Measurements from ENCODE around the gene IWS1. TPM values are rescaled to one million over a fixed set of nuclear protein-coding genes. Genes with fewer than 3 reads are reported as not detected.

Gene IWS1
- total RNA-seq, 2 experiments from 2014 or later = 48.4 to 53.3 TPM

DNA sequence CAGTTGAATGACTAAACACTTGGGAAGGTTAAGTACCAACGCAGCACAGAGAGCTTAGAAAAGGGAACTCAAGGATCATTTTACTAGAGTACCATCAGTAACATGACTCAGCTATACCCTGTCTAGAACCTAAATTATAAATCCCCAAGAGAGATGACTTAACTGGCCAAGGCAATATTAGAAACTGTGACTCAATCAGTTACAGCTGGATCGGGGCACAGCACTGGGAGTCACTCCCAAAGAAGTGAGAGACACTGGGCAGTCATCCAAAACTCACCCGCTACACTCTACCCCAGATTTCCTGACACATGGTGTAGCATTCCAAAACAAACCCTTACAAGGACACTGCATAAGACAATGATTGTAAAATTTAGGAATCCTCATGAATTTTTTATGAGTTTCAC lies 17.7 kb downstream of the IWS1 start:
- DNase-seq (no peak), ATAC-seq (no peak)
- no peaks in the 10 kb centered on the region for H3K27me3 Mint-ChIP-seq (ENCODE audit: low read depth)
- ChIA-PET CTCF (interaction anchor here (0.9 to 1.7 kb wide), 3 partner anchors 29 to 83 kb away, joined by 3 to 4 read pairs (median 3); no protein-coding TSS in a partner anchor), POLR2A (interaction anchor here (1.9 kb wide), 1 partner anchor 18 kb away, joined by 4 read pairs; the partner anchor contains the start of gene IWS1)
- peaks cover 32% of the 10 kb centered on the region for H3K4me1 Mint-ChIP-seq (ENCODE audit: low read depth)
- peaks cover 42% of the 10 kb centered on the region for H3K36me3 Mint-ChIP-seq (ENCODE audit: low read depth)
- H3K4me3 Mint-ChIP-seq = no peak overlapping the region
- H3K27ac Mint-ChIP-seq = no peak overlapping the region
- H3K9me3 Mint-ChIP-seq (ENCODE audit: insufficient read depth) = no peaks in the 10 kb centered on the region

DNA sequence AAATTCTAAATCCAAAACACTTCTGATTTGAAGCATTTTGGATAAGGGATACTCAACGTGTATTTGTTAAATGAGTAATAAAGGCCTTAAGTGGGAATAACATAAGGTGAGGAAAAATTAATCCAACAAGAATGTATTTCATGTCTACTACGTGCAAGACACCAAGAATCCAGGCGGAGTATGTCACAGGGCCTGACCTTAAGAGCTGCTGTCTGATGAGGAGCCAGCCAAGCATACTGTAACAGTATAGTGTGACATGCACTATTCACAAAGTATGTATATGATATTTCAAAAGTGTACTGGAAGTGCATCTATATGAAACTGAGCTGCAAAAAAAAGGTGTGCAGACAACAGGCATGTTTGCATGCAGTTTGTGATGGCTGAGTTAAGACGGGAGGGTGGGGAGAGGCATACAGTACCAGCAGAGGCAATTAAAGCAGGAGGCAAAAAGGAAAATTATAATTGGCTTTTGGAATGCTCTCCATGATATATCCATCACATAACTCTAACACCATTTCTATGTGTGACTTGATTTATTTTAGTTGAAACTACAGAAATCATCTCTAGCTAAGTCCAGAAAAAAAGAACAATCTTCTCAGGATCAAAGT lies 18.2 kb downstream of the IWS1 start:
- Mint-ChIP-seq H3K4me1 (ENCODE audit: low read depth) (peaks cover 28% of the 10 kb centered on the region), H3K27ac (no peak overlapping the region), H3K9me3 (ENCODE audit: insufficient read depth) (no peaks in the 10 kb centered on the region), H3K27me3 (ENCODE audit: low read depth) (no peaks in the 10 kb centered on the region), H3K36me3 (ENCODE audit: low read depth) (peaks cover 44% of the 10 kb centered on the region), H3K4me3 (no peak overlapping the region)
- ChIA-PET CTCF (interaction anchor here (0.9 to 1.7 kb wide), 2 partner anchors 29 to 83 kb away, joined by 3 to 4 read pairs; no protein-coding TSS in a partner anchor), POLR2A (interaction anchor here (1.9 kb wide), 1 partner anchor 18 kb away, joined by 4 read pairs; the partner anchor contains the start of gene IWS1)
- no peak for ATAC-seq
- no peak for DNase-seq

DNA sequence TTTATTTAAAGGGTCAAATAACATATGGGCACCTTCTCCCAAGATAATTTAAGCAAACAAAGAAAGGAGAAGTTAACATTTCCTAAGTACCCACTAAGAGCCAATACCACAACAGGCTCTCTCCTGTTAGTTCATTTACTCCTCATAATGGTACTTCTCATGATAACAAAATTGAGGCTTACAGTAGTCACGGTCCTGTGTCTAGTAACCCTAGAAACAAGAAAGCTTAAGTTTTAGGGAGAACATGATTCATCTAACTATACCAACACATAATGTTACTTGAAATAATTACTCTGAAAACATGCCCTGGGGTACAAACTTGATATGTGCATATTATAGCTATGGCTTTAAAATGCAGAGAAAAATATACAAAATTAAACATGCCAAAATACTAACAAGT lies 19.8 kb downstream of the IWS1 start:
- Mint-ChIP-seq H3K9me3 (ENCODE audit: insufficient read depth) (no peaks in the 10 kb centered on the region), H3K36me3 (ENCODE audit: low read depth) (peaks cover 52% of the 10 kb centered on the region), H3K4me3 (no peak overlapping the region), H3K27me3 (ENCODE audit: low read depth) (no peaks in the 10 kb centered on the region), H3K27ac (no peak overlapping the region), H3K4me1 (ENCODE audit: low read depth) (peaks cover 13% of the 10 kb centered on the region)
- ChIA-PET CTCF (interaction anchor here (0.7 to 2.8 kb wide), 4 partner anchors 11 to 27 kb away, joined by 3 to 15 read pairs (median 3); partner anchors contain the start of gene IWS1), POLR2A (no interaction called here)
- no peak for DNase-seq
- no peak for ATAC-seq

DNA sequence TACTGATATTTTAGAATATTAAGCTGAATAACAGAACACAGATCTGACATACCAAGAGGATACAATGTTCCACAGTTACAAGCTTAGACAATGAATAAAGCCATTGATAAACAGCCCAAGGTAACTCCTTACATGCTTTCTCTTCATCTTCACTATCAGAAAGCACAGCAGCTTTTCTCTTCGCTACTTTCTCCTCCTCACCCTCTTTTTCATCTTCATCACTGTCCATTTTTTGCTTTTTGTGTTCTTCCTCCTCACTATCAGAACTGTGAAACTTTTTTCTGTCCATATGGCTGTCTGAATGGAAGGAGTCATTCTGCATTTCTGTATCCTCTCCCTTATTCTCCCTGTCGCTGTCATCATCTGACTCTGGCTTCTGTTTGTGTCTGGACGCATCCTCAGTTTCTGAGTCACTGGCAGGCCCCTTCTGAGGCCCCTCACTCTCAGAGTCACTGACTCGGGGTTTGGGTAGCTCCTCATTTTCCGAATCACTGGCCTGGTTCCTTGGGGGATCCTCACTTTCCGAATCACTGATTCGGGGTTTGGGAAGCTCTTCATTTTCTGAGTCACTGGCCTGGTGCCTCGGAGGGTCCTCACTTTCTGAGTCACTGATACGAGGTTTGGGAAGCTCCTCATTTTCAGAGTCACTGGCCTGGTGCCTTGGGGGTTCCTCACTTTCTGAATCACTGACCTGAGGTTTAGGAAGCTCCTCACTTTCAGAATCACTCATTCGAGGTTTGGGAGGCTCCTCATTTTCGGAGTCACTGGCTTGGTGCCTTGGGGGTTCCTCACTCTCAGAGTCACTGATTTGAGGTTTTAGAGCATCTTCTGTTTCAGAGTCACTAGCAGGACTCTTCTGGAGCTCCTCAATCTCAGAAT lies 21.5 kb downstream of the IWS1 start:
- Mint-ChIP-seq H3K9me3 (ENCODE audit: insufficient read depth) (no peaks in the 10 kb centered on the region), H3K36me3 (ENCODE audit: low read depth) (peaks cover 55% of the 10 kb centered on the region), H3K27me3 (ENCODE audit: low read depth) (no peaks in the 10 kb centered on the region), H3K4me1 (ENCODE audit: low read depth) (peaks cover 10% of the 10 kb centered on the region), H3K27ac (no peak overlapping the region), H3K4me3 (no peak overlapping the region)
- POLR2A ChIA-PET = interaction anchor here (0.8 kb wide), 1 partner anchor 9 kb away, joined by 3 read pairs; no protein-coding TSS in a partner anchor
- CTCF ChIA-PET = interaction anchor here (0.6 to 2.8 kb wide), 5 partner anchors 26 to 437 kb away, joined by 3 to 15 read pairs (median 3); no protein-coding TSS in a partner anchor
- ATAC-seq (no peak), DNase-seq (no peak)

DNA sequence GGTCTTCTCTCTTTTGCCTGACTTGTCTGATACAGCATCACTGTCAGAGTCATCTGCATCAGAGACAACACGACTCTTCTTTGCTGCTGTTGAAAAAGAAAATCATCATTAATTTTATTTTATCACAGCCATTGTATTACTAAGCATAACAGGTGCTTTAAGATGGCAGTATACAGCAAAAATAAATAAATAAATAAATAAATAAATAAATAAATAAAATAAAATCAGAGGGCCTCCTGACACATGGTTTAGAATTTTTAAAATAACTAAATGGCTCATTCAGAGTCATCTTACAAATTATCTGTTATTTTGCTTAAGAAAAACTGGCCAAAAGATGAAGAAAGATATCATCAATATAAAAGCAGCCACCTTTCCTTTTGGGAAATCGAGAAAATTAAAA lies 22.8 kb downstream of the IWS1 start:
- Mint-ChIP-seq H3K4me1 (ENCODE audit: low read depth) (peaks cover 8% of the 10 kb centered on the region), H3K27ac (no peak overlapping the region), H3K27me3 (ENCODE audit: low read depth) (no peaks in the 10 kb centered on the region), H3K9me3 (ENCODE audit: insufficient read depth) (no peaks in the 10 kb centered on the region), H3K4me3 (no peak overlapping the region), H3K36me3 (ENCODE audit: low read depth) (peaks cover 60% of the 10 kb centered on the region)
- POLR2A ChIA-PET = no interaction called here
- ATAC-seq (no peak), DNase-seq (no peak)
- CTCF ChIA-PET = interaction anchor here (0.8 to 2.1 kb wide), 3 partner anchors 88 to 306 kb away, joined by 3 to 5 read pairs (median 3); no protein-coding TSS in a partner anchor

DNA sequence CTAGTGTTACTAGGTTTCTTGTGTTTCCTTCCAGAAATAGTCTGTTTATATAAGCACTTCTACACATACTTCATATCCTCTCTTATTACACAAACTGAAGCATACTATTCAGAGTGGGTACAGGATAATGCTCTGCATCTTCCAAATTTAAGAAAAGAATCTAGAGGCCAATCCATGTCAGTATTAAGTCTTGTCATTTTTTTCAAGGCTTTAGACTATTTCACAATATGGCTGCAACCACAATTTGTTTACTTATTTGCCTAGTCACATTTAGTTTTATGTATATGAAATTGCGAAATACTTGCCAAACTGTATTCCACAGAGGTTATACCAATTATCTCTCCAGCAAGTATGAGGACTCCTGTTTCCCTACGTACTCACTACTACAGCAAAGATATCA lies 27.9 kb downstream of the IWS1 start:
- no peak overlapping the region for H3K4me3 Mint-ChIP-seq
- no peaks in the 10 kb centered on the region for H3K4me1 Mint-ChIP-seq (ENCODE audit: low read depth)
- no peak for DNase-seq
- CTCF ChIA-PET = no interaction called here
- no peaks in the 10 kb centered on the region for H3K27me3 Mint-ChIP-seq (ENCODE audit: low read depth)
- POLR2A ChIA-PET = no interaction called here
- no peak overlapping the region for H3K27ac Mint-ChIP-seq
- H3K36me3 Mint-ChIP-seq (ENCODE audit: low read depth) = peaks cover 68% of the 10 kb centered on the region
- ATAC-seq = no peak
- no peaks in the 10 kb centered on the region for H3K9me3 Mint-ChIP-seq (ENCODE audit: insufficient read depth)

DNA sequence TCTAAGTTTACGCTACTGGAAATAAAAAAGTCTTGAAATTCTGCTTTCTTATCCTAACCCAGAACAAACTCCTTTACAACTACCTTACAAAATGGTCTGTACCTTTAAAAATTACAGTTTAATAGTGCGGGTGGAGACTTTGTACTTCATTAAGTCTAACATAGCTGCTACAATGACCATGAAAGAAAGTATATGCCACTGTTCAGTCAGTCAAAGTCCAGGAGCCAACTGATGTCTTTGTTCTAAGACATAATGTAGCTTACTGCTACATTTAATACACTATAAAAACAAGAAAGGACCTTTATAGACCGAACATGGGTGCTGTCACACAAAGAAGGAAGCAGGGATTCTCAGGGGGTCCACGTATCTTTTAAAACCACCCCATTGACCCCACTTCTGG lies 36.0 kb downstream of the IWS1 start:
- peaks cover 65% of the 10 kb centered on the region for H3K36me3 Mint-ChIP-seq (ENCODE audit: low read depth)
- no peak for ATAC-seq

DNA sequence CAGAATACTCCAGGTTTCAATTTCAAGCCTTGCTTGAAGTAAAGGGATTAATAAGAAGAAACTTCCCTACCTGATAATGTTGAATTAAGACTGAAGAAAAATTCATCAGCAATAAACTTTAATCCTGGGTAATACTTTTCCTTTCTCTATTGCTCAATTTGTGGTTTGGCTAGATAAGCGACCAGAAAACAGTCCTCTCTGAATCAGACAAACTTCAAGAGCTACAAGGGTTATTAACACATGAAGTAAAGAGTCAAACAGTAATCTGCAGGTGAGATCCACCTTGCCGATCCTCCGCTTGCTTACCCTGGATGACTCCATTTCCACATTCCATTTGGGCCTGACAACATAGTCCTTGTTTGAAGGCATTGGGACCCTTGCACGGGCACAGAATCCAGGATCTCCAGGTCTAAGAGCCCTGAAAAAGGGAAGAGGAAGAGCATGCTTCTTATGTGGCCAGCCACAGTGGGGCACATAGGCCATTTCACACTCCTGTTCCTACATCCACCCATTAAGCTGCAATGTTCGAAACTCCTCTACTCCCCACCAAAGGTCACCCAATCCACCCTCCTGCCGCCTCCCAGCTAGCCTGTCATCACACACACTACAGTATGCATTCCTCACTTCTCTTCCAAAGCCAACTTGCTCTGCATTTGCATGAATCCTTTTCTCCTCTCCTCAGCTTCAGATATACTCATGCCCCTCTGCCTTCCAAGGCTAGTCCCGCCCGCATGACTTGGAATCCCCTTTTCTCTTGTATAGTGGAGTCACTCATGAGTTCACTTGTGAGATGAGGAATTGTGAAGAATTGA lies 39.8 kb downstream of the IWS1 start:
- Mint-ChIP-seq H3K4me3 (no peak overlapping the region), H3K36me3 (ENCODE audit: low read depth) (peaks cover 69% of the 10 kb centered on the region), H3K9me3 (ENCODE audit: insufficient read depth) (no peaks in the 10 kb centered on the region), H3K27me3 (ENCODE audit: low read depth) (no peaks in the 10 kb centered on the region), H3K4me1 (ENCODE audit: low read depth) (peaks cover 40% of the 10 kb centered on the region), H3K27ac (peak overlapping the region; percentile 71)
- DNase-seq (no peak), ATAC-seq (no peak)
- ChIA-PET POLR2A (no interaction called here), CTCF (interaction anchor here (1.0 kb wide), 1 partner anchor 692 kb away, joined by 3 read pairs; no protein-coding TSS in a partner anchor)

More for the DNA sequence above, 36.0 kb downstream of the IWS1 start:
- Mint-ChIP-seq H3K9me3 (ENCODE audit: insufficient read depth) (no peaks in the 10 kb centered on the region), H3K27me3 (ENCODE audit: low read depth) (no peaks in the 10 kb centered on the region), H3K27ac (no peak overlapping the region), H3K4me1 (ENCODE audit: low read depth) (peaks cover 30% of the 10 kb centered on the region), H3K4me3 (no peak overlapping the region)
- POLR2A ChIA-PET = no interaction called here
- DNase-seq = no peak
- CTCF ChIA-PET = interaction anchor here (2.3 kb wide), 1 partner anchor 11 kb away, joined by 10 read pairs; no protein-coding TSS in a partner anchor

DNA sequence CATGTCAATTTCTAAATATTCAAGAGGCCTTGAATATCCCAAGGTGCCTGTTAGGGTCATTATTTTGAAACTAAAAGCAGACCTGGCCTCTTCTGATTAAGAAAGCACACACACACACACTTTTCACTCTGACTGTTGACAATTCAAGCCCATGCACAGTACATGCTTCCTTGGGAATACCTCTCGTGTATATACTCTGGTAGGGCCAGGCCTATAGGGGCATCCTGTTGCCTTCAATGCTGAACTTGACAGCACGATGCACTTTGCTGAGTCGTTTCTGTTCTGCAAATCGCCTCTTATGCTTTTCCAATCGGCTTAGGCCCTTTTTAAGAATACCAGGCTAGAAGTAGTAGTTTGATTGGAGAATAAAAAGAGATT lies 40.6 kb downstream of the IWS1 start:
- ATAC-seq = peak; percentile 58
- ChIA-PET CTCF (interaction anchor here (1.0 kb wide), 1 partner anchor 693 kb away, joined by 3 read pairs; no protein-coding TSS in a partner anchor), POLR2A (interaction anchor here (0.9 kb wide), 1 partner anchor 156 kb away, joined by 3 read pairs; no protein-coding TSS in a partner anchor)
- H3K9me3 Mint-ChIP-seq (ENCODE audit: insufficient read depth) = no peaks in the 10 kb centered on the region
- peaks cover 40% of the 10 kb centered on the region for H3K4me1 Mint-ChIP-seq (ENCODE audit: low read depth)
- peak overlapping the region; percentile 71 for H3K27ac Mint-ChIP-seq
- H3K4me3 Mint-ChIP-seq = peak overlapping the region; percentile 34
- no peaks in the 10 kb centered on the region for H3K27me3 Mint-ChIP-seq (ENCODE audit: low read depth)
- no peak for DNase-seq
- peaks cover 69% of the 10 kb centered on the region for H3K36me3 Mint-ChIP-seq (ENCODE audit: low read depth)

DNA sequence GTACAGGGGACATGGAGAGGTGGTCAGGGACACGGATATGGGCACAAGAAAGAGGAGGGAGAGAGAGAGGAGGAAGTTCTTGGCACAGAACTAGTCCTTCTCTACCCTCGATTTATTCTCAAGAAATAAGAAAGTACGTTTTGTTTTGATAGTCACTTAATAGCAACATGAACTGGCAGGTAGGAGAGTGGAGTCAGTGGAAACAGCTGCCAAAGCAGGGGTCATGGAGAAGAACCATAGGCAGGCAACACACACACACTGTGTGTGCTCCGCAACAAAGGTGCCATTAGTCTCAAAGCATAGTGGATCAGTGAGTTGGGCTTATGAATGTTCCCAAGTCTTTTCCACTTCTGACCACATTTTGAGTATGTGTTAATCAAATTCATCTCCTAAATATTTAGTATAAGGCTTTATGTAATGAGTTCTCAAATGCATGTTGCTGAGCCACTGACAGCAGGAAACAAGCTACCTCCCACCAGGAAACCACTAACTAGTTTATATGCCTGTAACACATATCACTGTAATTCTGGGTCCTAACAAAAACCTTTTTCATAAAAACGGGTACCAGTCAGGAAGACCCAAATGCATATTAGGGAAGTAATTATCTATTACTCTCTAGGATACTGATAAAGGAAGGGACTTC lies 41.1 kb downstream of the IWS1 start:
- ChIA-PET CTCF (no interaction called here), POLR2A (interaction anchor here (0.9 kb wide), 1 partner anchor 157 kb away, joined by 3 read pairs; no protein-coding TSS in a partner anchor)
- Mint-ChIP-seq H3K36me3 (ENCODE audit: low read depth) (peaks cover 70% of the 10 kb centered on the region), H3K4me1 (ENCODE audit: low read depth) (peaks cover 40% of the 10 kb centered on the region), H3K27me3 (ENCODE audit: low read depth) (no peaks in the 10 kb centered on the region), H3K27ac (peak overlapping the region; percentile 71), H3K9me3 (ENCODE audit: insufficient read depth) (no peaks in the 10 kb centered on the region), H3K4me3 (no peak overlapping the region)
- ATAC-seq (peak; percentile 51), DNase-seq (no peak)

DNA sequence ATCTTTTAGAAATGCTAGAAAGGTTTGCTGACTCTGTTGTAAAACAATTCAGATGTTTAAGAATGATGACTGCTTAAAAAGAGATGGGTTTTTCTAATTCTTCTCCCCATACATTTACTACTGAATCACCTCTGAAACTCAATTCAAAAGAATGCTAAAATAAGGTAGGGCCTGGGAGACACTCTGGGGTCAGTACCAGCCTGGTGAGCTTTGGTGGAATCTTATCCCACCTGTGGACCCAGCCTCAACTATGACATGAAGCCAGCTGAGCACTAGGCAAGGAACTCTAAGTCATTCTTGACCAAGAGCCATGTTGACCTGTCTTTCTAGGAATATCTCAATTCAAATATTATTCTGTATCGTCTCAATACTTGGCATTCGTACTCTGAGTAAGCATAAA lies 44.3 kb downstream of the IWS1 start:
- POLR2A ChIA-PET = no interaction called here
- peaks cover 26% of the 10 kb centered on the region for H3K4me1 Mint-ChIP-seq (ENCODE audit: low read depth)

More for the DNA sequence above, 44.3 kb downstream of the IWS1 start:
- Mint-ChIP-seq H3K27ac (no peak overlapping the region), H3K27me3 (ENCODE audit: low read depth) (no peaks in the 10 kb centered on the region), H3K9me3 (ENCODE audit: insufficient read depth) (no peaks in the 10 kb centered on the region), H3K36me3 (ENCODE audit: low read depth) (peaks cover 47% of the 10 kb centered on the region), H3K4me3 (no peak overlapping the region)
- ATAC-seq = no peak
- DNase-seq = no peak
- CTCF ChIA-PET = interaction anchor here (0.6 to 1.6 kb wide), 4 partner anchors 11 to 285 kb away, joined by 3 to 7 read pairs (median 4); no protein-coding TSS in a partner anchor
